Activated CD8-positive, alpha-beta memory T cell treated with anti-CD3 and anti-CD28 coated beads for 24 hours (primary cell): Measurements from ENCODE around the gene PAWR.
"Not testable (repeated sequence)": the region's sequence is repeated elsewhere in the genome, so short reads cannot be mapped to it uniquely, and the experiment has no call there.

Experiments used
- DNase-seq: peaks from one replicate; pipeline ENCODE4 v3.0.0-alpha.2; 2020

PAWR gene

GRCh38 chr12:79686171-79686570 is 4.6 kb downstream of the PAWR start:
- DNase-seq: no peak

GRCh38 chr12:79685068-79685467 is 5.7 kb downstream of the PAWR start:
- no peak for DNase-seq

- not testable (repeated sequence) for DNase-seq
These were observed 6.4 kb downstream of the PAWR start for GRCh38 chr12:79684338-79684737.

- no peak for DNase-seq
These were observed 8.2 kb downstream of the PAWR start for GRCh38 chr12:79682593-79682992.

- no peak for DNase-seq
These were observed 9.7 kb downstream of the PAWR start for GRCh38 chr12:79681008-79681590.

- no peak for DNase-seq
These were observed 10.7 kb downstream of the PAWR start for GRCh38 chr12:79680051-79680450.

GRCh38 chr12:79678306-79678705 is 12.5 kb downstream of the PAWR start:
- no peak for DNase-seq

GRCh38 chr12:79677672-79678071 is 13.1 kb downstream of the PAWR start:
- DNase-seq: no peak

GRCh38 chr12:79676579-79676978 is 14.2 kb downstream of the PAWR start:
- no peak for DNase-seq

- DNase-seq: no peak
These were observed 16.1 kb downstream of the PAWR start for GRCh38 chr12:79674629-79675028.

- no peak for DNase-seq
These were observed 17.4 kb downstream of the PAWR start for GRCh38 chr12:79673354-79673753.

- DNase-seq: no peak
These were observed 22.7 kb downstream of the PAWR start for GRCh38 chr12:79668113-79668512.

GRCh38 chr12:79665212-79665887 is 25.4 kb downstream of the PAWR start:
- DNase-seq: no peak

- no peak for DNase-seq
These were observed 26.2 kb downstream of the PAWR start for GRCh38 chr12:79664518-79664917.

GRCh38 chr12:79662046-79662811 is 28.5 kb downstream of the PAWR start:
- DNase-seq: no peak

GRCh38 chr12:79661629-79662028 is 29.1 kb downstream of the PAWR start:
- no peak for DNase-seq

- no peak for DNase-seq
These were observed 30.8 kb downstream of the PAWR start for GRCh38 chr12:79659961-79660431.

- no peak for DNase-seq
These were observed 32.5 kb downstream of the PAWR start for GRCh38 chr12:79658221-79658620.

- DNase-seq: no peak
These were observed 33.6 kb downstream of the PAWR start for GRCh38 chr12:79657136-79657535.

GRCh38 chr12:79655036-79655435 is 35.7 kb downstream of the PAWR start:
- DNase-seq: no peak

GRCh38 chr12:79652521-79652920 is 38.2 kb downstream of the PAWR start:
- DNase-seq: no peak

GRCh38 chr12:79650440-79650839 is 40.3 kb downstream of the PAWR start:
- DNase-seq: no peak

GRCh38 chr12:79648881-79649280 is 41.9 kb downstream of the PAWR start:
- no peak for DNase-seq

- DNase-seq: not testable (repeated sequence)
These were observed 43.9 kb downstream of the PAWR start for GRCh38 chr12:79646843-79647242.
